Activated naive CD4-positive, alpha-beta T cell treated with Interleukin-2 at 50 U/mL for 16 hours (primary cell): ENCODE results near the gene PAX5.

Source experiments
- DNase-seq: peaks from one replicate; pipeline ENCODE4 v3.0.0-alpha.2; 2020

The PAX5 gene

GRCh38 chr9:37036776-37037502 lies 2.9 kb upstream of the PAX5 start:
- peak; percentile 50 for DNase-seq

GRCh38 chr9:37036371-37036775 lies 2.3 kb upstream of the PAX5 start:
- DNase-seq = no peak

GRCh38 chr9:37035648-37036370 lies 1.7 kb upstream of the PAX5 start:
- DNase-seq = no peak

- DNase-seq = no peak
Measured at GRCh38 chr9:37034938-37035647, 1.0 kb upstream of the PAX5 start.

- DNase-seq = peak; percentile 16
Measured at GRCh38 chr9:37034305-37034937, 353 bp upstream of the PAX5 start.

GRCh38 chr9:37033141-37033540 lies 927 bp downstream of the PAX5 start:
- DNase-seq = no peak

- DNase-seq = no peak
Measured at GRCh38 chr9:37032713-37033112, 1.4 kb downstream of the PAX5 start.

GRCh38 chr9:37031902-37032301 lies 2.2 kb downstream of the PAX5 start:
- DNase-seq = no peak

GRCh38 chr9:37031081-37031480 lies 3.0 kb downstream of the PAX5 start:
- DNase-seq = no peak

GRCh38 chr9:37030611-37030939 lies 3.5 kb downstream of the PAX5 start:
- no peak for DNase-seq

GRCh38 chr9:37029776-37030610 lies 4.1 kb downstream of the PAX5 start:
- no peak for DNase-seq

GRCh38 chr9:37029304-37029775 lies 4.7 kb downstream of the PAX5 start:
- DNase-seq = no peak

- no peak for DNase-seq
Measured at GRCh38 chr9:37028420-37029031, 5.5 kb downstream of the PAX5 start.

GRCh38 chr9:37027582-37028419 lies 6.3 kb downstream of the PAX5 start:
- peak; percentile 87 for DNase-seq

- DNase-seq = no peak
Measured at GRCh38 chr9:37026931-37027581, 7.0 kb downstream of the PAX5 start.

GRCh38 chr9:37026113-37026930 lies 7.7 kb downstream of the PAX5 start:
- no peak for DNase-seq

GRCh38 chr9:37025823-37026112 lies 8.3 kb downstream of the PAX5 start:
- DNase-seq = no peak

GRCh38 chr9:37025071-37025822 lies 8.8 kb downstream of the PAX5 start:
- no peak for DNase-seq

- no peak for DNase-seq
Measured at GRCh38 chr9:37017546-37017945, 16.5 kb downstream of the PAX5 start.
